Measurements from ENCODE around the gene GM2A. TPM values are rescaled to one million over a fixed set of nuclear protein-coding genes. Genes with fewer than 3 reads are reported as not detected.
A peak's percentile ranks its signal among the peaks of the same experiment; 100 is the strongest.
"Not testable (repeated sequence)": the region's sequence is repeated elsewhere in the genome, so short reads cannot be mapped to it uniquely, and the experiment has no call there.

The GM2A gene
- polyA plus RNA-seq, 1 donor from 2014 or later, result 31.5 TPM

DNA sequence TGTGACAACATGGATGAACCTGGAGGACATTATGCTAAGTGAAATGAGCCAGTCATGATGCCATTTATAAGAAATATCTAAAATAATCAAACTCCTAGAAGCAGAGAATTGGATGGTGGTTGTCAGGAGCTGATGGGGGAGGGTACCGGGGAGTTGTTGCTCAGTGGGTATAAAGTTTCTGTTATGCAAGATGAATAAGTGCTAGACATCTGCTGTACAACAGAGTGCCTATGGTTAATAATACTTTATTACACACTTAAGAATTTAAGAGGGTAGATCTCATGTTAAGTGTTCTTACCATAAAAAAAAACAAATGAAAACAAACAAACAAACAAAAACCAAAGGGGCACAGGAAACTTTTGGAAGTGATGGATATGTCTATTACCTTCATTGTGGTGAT, 16.1 kb upstream of the GM2A start:
- Mint-ChIP-seq H3K36me3 (peaks cover 2% of the 10 kb centered on the region), H3K4me3 (peak overlapping the region in 1 of 4 donors; percentile 54), H3K27ac (peak overlapping the region in 1 of 3 donors; percentile 49), H3K4me1 (peaks cover 72 to 77% (median 73%) of the 10 kb centered on the region in 3 donors), H3K9me3 (no peaks in the 10 kb centered on the region), H3K27me3 (peaks cover 1% of the 10 kb centered on the region)

DNA sequence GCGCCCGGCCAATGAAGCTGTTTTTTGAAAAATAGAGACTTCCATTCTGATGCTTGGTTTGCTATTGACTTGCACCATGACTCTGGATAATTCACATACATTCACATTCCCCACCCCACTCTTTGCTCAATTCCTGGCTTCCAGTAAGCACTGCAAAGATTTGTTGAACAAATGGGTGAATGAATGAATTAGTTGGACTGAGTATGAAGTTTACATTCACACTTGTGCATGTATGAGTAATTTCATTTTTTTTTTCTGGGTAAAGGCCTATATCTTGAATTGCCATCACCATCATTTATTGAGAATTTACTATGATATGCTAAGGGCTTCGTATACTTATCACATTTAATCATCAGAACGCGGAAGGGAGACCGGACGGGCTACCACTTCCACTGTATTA, 15.3 kb upstream of the GM2A start:
- peaks cover 72 to 78% (median 75%) of the 10 kb centered on the region in 3 donors for H3K4me1 Mint-ChIP-seq
- peaks cover 2% of the 10 kb centered on the region for H3K36me3 Mint-ChIP-seq
- H3K27me3 Mint-ChIP-seq, result peaks cover 1% of the 10 kb centered on the region
- peak overlapping the region in 2 of 3 donors; percentile 45 to 54 for H3K27ac Mint-ChIP-seq
- H3K9me3 Mint-ChIP-seq, result no peaks in the 10 kb centered on the region
- H3K4me3 Mint-ChIP-seq, result peak overlapping the region in 3 of 4 donors; percentile 54 to 97 (median 93)

DNA sequence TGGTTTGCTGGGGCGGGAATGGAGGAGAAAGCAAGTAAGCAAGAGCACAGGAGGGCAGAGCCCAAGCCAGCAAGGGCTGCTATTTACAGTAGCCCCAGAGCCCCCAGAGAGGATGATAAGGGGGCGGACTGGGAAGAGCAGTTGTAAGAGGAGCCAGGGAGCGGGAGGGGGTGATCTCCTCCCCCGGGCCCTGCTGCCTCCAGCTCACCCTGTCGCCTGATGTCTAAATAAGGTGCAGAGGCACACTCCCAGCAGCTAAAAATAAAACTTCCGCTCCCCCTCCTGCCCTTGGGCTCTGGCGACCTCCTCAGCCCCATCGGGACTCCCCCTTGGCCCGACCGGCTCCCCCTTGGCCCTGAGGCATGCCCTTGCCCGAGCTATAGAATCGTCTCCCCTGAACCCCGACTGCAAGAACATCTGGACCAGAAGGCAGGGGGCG, 14.7 kb upstream of the GM2A start:
- peak overlapping the region; percentile 54 to 97 (median 82) for H3K4me3 Mint-ChIP-seq
- no peaks in the 10 kb centered on the region for H3K36me3 Mint-ChIP-seq
- H3K4me1 Mint-ChIP-seq, result peaks cover 65 to 72% (median 69%) of the 10 kb centered on the region in 3 donors
- no peaks in the 10 kb centered on the region for H3K9me3 Mint-ChIP-seq
- H3K27me3 Mint-ChIP-seq, result peaks cover 1% of the 10 kb centered on the region
- H3K27ac Mint-ChIP-seq, result peak overlapping the region; percentile 42 to 54 (median 45)

DNA sequence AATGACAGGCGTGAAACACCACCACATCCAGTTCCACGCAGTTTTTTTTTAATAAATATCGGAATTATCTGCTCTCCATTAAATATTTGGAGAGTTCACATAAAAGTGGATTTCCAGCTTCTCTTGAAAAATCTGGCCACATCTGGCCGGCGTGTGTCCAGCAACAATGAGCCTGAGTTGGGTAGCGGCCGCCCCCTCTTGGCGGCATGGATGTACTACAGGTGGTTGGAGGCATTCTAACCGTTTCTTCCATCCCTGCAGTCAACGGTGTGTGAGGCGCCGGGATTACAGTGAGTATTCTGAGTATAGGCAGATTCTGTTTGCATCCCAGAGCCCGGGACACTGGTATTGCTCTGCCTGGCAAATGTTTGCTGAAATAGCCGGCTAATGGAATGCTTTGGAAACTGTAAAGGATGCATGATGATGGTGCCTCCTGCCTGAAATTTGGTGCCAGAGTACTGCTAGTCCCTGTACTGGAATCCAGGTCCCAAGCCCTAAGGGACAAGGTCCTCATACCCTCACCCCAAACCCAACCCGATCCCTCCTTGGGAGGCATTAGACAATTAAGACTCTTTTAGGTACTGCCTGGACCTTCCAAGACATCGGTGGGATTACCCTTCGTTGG, 13.6 kb upstream of the GM2A start:
- Mint-ChIP-seq H3K36me3 (no peaks in the 10 kb centered on the region), H3K9me3 (no peaks in the 10 kb centered on the region), H3K4me1 (peaks cover 58 to 70% (median 59%) of the 10 kb centered on the region in 3 donors), H3K27ac (peak overlapping the region; percentile 42 to 87 (median 45)), H3K27me3 (no peaks in the 10 kb centered on the region), H3K4me3 (peak overlapping the region; percentile 54 to 97 (median 82))

GRCh38 chr5:151240268-151240835, 12.6 kb upstream of the GM2A start:
- not testable (repeated sequence) for H3K27me3 Mint-ChIP-seq, H3K36me3 Mint-ChIP-seq, H3K9me3 Mint-ChIP-seq
- Mint-ChIP-seq H3K27ac (peak overlapping the region in 1 of 3 donors; percentile 64), H3K4me3 (peak overlapping the region in 2 of 4 donors; percentile 41 to 48), H3K4me1 (peaks cover 53 to 62% (median 55%) of the 10 kb centered on the region in 3 donors)

DNA sequence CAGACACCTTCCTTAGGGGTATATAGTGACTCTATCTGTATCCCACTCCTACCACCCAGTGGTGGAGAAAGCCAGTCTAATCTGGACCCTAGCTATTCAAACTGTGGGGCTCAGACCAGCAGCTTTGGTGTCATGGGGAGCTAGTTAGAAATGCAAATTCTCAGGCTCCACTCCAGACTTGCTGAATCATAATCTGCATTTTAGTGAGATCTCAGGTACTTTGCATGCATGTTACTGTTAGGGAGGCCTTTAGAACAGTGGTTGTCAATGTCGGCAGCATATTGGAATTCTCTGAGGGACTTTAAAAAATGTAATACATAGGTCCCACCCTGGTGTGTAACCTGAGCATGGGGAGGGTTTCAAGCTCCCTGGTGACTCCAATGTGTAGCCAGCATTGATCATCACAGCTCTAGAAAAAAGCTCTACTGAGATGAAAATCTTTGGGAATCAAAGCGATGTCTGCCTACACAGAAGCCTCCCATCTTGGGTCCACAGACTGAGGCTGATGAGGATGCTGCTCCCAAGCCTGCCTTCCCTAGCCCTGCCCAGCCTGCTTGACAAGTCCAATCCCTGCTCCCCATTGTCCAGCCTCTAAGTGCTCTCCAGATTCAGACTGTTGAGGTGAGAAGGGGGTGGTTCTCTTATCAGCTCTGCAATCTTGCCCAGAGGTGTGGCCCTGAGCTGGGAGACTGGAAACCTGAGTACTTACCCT, 11.9 kb upstream of the GM2A start:
- Mint-ChIP-seq H3K4me3 (peak overlapping the region; percentile 12 to 81 (median 62)), H3K27me3 (no peaks in the 10 kb centered on the region), H3K27ac (peak overlapping the region in 2 of 3 donors; percentile 77), H3K4me1 (peaks cover 49 to 62% (median 52%) of the 10 kb centered on the region in 3 donors), H3K36me3 (no peaks in the 10 kb centered on the region), H3K9me3 (no peaks in the 10 kb centered on the region)

GRCh38 chr5:151243127-151243526, 9.9 kb upstream of the GM2A start:
- H3K4me1 Mint-ChIP-seq, result peaks cover 37 to 49% (median 39%) of the 10 kb centered on the region in 3 donors
- peak overlapping the region in 2 of 4 donors; percentile 33 to 72 for H3K4me3 Mint-ChIP-seq
- peak overlapping the region in 1 of 3 donors; percentile 66 for H3K27ac Mint-ChIP-seq
- no peaks in the 10 kb centered on the region for H3K9me3 Mint-ChIP-seq
- no peaks in the 10 kb centered on the region for H3K27me3 Mint-ChIP-seq
- no peaks in the 10 kb centered on the region for H3K36me3 Mint-ChIP-seq

DNA sequence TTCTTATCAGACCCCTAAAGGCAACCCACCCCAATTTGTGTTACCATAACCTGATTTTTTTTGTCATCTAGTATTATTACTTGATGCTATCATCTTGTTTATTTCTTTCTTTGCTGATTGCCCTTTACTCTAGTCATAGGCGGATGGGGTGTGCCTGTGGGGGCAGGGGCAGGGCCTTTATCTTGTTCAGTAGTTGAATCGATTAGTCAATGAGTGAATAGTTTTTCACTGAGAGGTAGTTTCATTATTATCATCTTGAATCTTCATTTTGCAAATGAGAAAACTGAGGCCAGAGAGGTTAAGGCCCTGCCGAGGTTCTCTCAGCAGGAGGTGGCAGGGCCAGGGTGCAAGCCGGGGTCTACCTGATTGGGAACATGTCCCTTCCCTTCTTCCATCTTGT, 9.4 kb upstream of the GM2A start:
- Mint-ChIP-seq H3K4me3 (no peak overlapping the region), H3K4me1 (peaks cover 33 to 46% (median 34%) of the 10 kb centered on the region in 3 donors), H3K36me3 (no peaks in the 10 kb centered on the region), H3K27me3 (no peaks in the 10 kb centered on the region), H3K9me3 (no peaks in the 10 kb centered on the region), H3K27ac (no peak overlapping the region)

DNA sequence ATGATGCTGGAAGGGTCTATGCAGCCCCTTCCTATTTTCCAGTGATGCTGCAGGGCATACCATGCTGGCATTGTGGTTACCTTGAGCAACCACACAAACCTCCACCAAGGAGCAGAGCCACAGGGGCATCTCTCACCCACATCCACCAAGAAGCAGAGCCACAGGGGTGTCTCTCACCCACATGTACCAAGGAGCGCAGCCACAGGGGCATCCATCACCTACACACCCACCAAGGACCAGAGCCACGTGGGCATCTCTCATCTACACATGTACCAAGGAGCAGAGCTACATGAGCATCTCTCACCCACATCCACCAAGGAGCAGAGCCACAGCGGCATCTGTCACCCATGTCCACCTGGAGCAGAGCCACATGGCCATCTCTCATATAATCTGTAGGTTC, 8.8 kb upstream of the GM2A start:
- no peaks in the 10 kb centered on the region for H3K27me3 Mint-ChIP-seq
- H3K9me3 Mint-ChIP-seq, result no peaks in the 10 kb centered on the region
- H3K4me1 Mint-ChIP-seq, result peaks cover 28 to 42% (median 29%) of the 10 kb centered on the region in 3 donors
- H3K4me3 Mint-ChIP-seq, result peak overlapping the region in 1 of 4 donors; percentile 43
- no peaks in the 10 kb centered on the region for H3K36me3 Mint-ChIP-seq
- no peak overlapping the region for H3K27ac Mint-ChIP-seq

DNA sequence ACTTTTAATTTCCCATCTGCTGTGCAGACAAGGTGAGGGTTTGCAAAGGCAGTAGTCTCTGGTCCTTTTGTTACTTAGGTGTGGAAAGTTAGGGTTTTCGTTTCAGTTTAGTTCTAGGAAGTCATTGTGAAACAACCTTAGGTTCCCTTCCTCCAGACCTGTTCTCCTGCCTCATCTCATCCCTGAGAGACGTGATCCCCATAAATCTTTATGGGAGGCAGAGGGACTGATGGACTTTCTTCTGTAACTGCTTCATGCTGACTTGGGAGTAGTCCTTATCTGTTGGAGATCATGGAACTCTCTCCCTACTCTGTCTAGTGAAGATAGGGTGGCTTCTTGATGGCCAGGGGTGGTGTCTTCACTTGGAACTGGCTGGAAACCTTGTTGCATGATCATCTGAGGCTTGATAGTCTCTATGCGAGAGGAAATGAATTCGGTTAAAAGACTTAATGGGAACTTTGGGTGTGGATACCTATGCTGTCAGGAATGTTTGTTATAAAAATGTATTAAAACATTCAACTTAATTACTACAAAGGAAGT, 7.2 kb upstream of the GM2A start:
- H3K9me3 Mint-ChIP-seq, result no peaks in the 10 kb centered on the region
- H3K36me3 Mint-ChIP-seq, result no peaks in the 10 kb centered on the region
- H3K4me3 Mint-ChIP-seq, result no peak overlapping the region
- H3K27me3 Mint-ChIP-seq, result no peaks in the 10 kb centered on the region
- no peak overlapping the region for H3K27ac Mint-ChIP-seq
- peaks cover 19 to 31% (median 27%) of the 10 kb centered on the region in 3 donors for H3K4me1 Mint-ChIP-seq

- peak overlapping the region in 1 of 3 donors; percentile 62 for H3K27ac Mint-ChIP-seq
- no peaks in the 10 kb centered on the region for H3K36me3 Mint-ChIP-seq
- H3K4me3 Mint-ChIP-seq, result peak overlapping the region in 1 of 4 donors; percentile 48
Observed at GRCh38 chr5:151248651-151249050, 4.3 kb upstream of the GM2A start.

DNA sequence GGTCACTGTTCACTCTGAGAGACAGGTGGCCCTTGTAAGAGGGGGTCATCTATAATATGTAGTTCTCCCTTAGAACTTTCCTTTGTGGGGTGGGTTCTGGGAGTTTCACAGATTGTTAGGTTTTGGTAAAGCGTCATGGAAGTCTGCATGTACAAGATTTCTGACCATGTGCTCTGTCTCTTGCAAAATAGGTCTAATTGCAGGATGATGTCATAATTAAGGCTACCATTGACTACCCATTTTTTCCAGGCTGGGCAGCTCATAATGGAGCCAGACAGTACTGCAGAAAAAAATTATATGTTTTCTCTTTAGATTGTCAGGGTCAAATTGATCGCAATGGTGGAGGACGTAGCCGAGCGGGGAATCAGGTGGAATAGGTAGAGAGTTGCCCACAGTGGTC, 3.7 kb upstream of the GM2A start:
- peak overlapping the region in 2 of 4 donors; percentile 27 to 48 for H3K4me3 Mint-ChIP-seq
- H3K27ac Mint-ChIP-seq, result peak overlapping the region in 1 of 3 donors; percentile 62
- no peaks in the 10 kb centered on the region for H3K27me3 Mint-ChIP-seq
- peaks cover 5 to 19% (median 19%) of the 10 kb centered on the region in 3 donors for H3K4me1 Mint-ChIP-seq
- no peaks in the 10 kb centered on the region for H3K9me3 Mint-ChIP-seq
- no peaks in the 10 kb centered on the region for H3K36me3 Mint-ChIP-seq

More at GRCh38 chr5:151248651-151249050, 4.3 kb upstream of the GM2A start:
- no peaks in the 10 kb centered on the region for H3K27me3 Mint-ChIP-seq
- no peaks in the 10 kb centered on the region for H3K9me3 Mint-ChIP-seq
- H3K4me1 Mint-ChIP-seq, result peaks cover 0 to 17% (median 16%) of the 10 kb centered on the region in 3 donors

DNA sequence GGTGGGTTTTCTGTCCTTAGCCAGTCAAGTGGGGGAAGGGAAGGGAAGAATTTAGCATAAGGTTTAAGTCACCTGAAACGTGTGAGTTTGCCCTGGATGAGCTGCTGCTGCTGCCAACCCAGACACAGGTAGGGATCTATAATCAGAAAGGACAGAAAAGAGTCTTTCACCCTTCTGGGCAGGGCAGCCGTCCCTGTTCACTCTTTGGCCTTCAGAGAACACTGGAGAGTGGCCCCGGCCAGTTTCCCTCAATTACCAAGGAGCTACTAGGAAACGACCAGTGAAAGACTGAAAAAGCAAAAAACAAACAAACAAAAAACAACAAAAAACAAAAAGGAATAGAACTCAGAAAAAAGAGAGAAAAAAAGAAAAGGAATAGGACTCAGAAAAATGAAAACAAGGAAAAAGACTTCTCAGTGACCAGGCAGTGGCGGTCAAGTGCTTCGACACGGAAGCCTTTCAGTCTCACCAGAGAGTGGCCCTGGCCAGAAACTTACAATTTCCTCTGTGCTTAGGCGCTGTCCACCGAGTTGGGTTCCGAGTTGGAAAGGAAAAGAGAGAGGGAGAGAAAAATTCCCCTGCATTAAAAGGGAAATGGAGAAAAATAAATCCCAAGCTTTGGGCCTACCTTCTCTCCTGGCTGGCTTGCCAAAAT, 2.5 kb upstream of the GM2A start:
- Mint-ChIP-seq H3K27me3 (no peaks in the 10 kb centered on the region), H3K4me3 (peak overlapping the region in 3 of 4 donors; percentile 49 to 92 (median 69)), H3K4me1 (peaks cover 7 to 26% (median 25%) of the 10 kb centered on the region in 3 donors), H3K27ac (peak overlapping the region in 2 of 3 donors; percentile 72 to 88), H3K36me3 (no peaks in the 10 kb centered on the region), H3K9me3 (no peaks in the 10 kb centered on the region)

DNA sequence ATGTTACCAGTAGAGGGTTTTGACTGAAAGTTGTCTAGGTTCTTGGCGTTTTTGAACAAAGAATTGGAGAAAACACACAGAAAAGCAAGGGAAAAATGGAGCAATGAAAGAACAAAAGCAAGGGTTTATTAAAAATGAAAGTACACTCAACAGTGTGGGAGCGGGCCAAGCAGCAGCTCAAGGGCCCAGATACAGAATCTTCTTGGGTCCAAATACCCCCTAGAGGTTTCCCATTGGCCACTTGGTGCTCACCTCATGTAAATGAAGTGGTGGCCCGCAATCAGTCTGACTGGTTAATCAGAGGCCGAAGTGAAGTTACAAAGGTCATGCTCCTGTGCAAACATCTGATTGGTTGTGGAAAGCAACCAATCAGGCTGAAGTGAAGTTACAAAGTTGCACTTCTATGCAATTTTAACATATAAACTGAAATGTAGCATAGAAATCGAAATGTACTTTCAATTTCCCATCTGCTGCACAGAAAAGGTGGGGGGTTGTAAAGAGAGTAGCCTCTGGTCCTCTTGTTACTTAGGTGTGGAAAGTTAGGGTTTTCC, 1.9 kb upstream of the GM2A start:
- Mint-ChIP-seq H3K9me3 (no peaks in the 10 kb centered on the region), H3K27me3 (no peaks in the 10 kb centered on the region), H3K4me1 (peaks cover 13 to 29% (median 29%) of the 10 kb centered on the region in 3 donors), H3K4me3 (peak overlapping the region in 3 of 4 donors; percentile 41 to 81 (median 61)), H3K36me3 (no peaks in the 10 kb centered on the region), H3K27ac (peak overlapping the region in 1 of 3 donors; percentile 87)

Data from IgD-negative memory B cell (primary cell).